Thyroid gland (tissue), 4 donors: ENCODE results near the gene XCL1. TPM values are rescaled to one million over a fixed set of nuclear protein-coding genes. Genes with fewer than 3 reads are reported as not detected.
A peak's percentile ranks its signal among the peaks of the same experiment; 100 is the strongest.

Experiments used
- DNase-seq, 2 donors: peaks; one replicate each; pipeline ENCODE4 v3.0.0-alpha.2; 2019
- H3K27ac ChIP-seq, 3 donors: fragments of 200-600 bp; sonication (generic); 1 replicate in 2 of 3; 2 replicates in 1 of 3; pipeline ENCODE4 v1.5.1; 2016 to 2019; ENCODE audit warnings: mild to moderate bottlenecking in 1 of 3, moderate library complexity in 1 of 3
- H3K27me3 ChIP-seq: fragments of 200-600 bp; sonication (generic); one replicate; pipeline ENCODE4 v1.5.1; 2019
- H3K36me3 ChIP-seq, 2 donors: fragments of 200-600 bp; sonication (generic); one replicate each; pipeline ENCODE4 v1.5.1; 2016 to 2019
- H3K4me1 ChIP-seq, 2 donors: fragments of 200-600 bp; sonication (generic); one replicate each; pipeline ENCODE4 v1.5.1; 2017 to 2019
- H3K4me3 ChIP-seq, 3 donors: fragments of 200-600 bp; sonication (generic); replicated peaks in 1 of 3; 1 replicate in 2 of 3; 2 replicates in 1 of 3; pipeline ENCODE4 v1.5.1; 2016; ENCODE audit warnings: mild to moderate bottlenecking in 1 of 3
- H3K9me3 ChIP-seq: fragments of 200-600 bp; sonication (generic); one replicate; pipeline ENCODE4 v1.5.1; 2017
- CTCF ChIP-seq, 6 experiments: fragments of 200-600 bp in 3 of 6; fragments of 450-650 bp in 3 of 6; sonication (generic) in 3 of 6; IDR thresholded peaks; one replicate each; pipeline ENCODE4 v1.5.1; 2016 to 2019; ENCODE audit warnings: antibody characterized with exemption in 6 of 6, mild to moderate bottlenecking in 2 of 6, inconsistent platforms in 1 of 6, moderate library complexity in 1 of 6
- POLR2A ChIP-seq, 2 donors: fragments of 450-650 bp; IDR thresholded peaks; one replicate each; pipeline ENCODE4 v1.6.1; 2017; ENCODE audit warnings: antibody characterized with exemption in 2 of 2, mild to moderate bottlenecking in 2 of 2, moderate library complexity in 1 of 2
- WGBS, 2 donors: methylation state at CpG; one replicate each; pipeline ENCODE4 v1.1.5; 2017; 5-methylcytosine and 5-hydroxymethylcytosine counted together
- intact Hi-C: fragments of 100-400 bp; cut with DNase I; formaldehyde crosslinking; loops from one replicate; pipeline ENCODE4 v1.15.1; 2023
- total RNA-seq, 4 donors: library from RNA; depleted of rRNA; stranded (reverse); fragments of >200 nt; gene quantifications; one replicate each; pipeline ENCODE4 v1.2.3, GENCODE V29; 2016

Gene XCL1
- total RNA-seq, 4 donors from 2014 or later = 0.81 TPM; not detected in 3

- TF ChIP-seq CTCF (IDR thresholded peaks at IDR 0.05) (no peak), POLR2A (IDR thresholded peaks at IDR 0.05) (no peak)
- Histone ChIP-seq H3K27me3 (no peaks in the 10 kb centered on the region), H3K4me3 (no peak overlapping the region), H3K4me1 (peaks cover 7 to 18% of the 10 kb centered on the region in 2 donors), H3K36me3 (no peaks in the 10 kb centered on the region), H3K27ac (peak overlapping the region in 1 of 3 donors; percentile 69), H3K9me3 (no peaks in the 10 kb centered on the region)
- intact Hi-C loops = no loop called here
- DNase-seq = no peak
- 81 to 88% methylated on average over 4 of the region's 4 CpGs for WGBS, 2 donors
Measured at GRCh38 chr1:168581817-168582572, 5.6 kb downstream of the XCL1 start.

- Histone ChIP-seq H3K4me3 (no peak overlapping the region), H3K9me3 (no peaks in the 10 kb centered on the region), H3K36me3 (no peaks in the 10 kb centered on the region), H3K27me3 (no peaks in the 10 kb centered on the region), H3K4me1 (peaks cover 7 to 18% of the 10 kb centered on the region in 2 donors), H3K27ac (peak overlapping the region; percentile 7 to 69 (median 64))
- TF ChIP-seq CTCF (IDR thresholded peaks at IDR 0.05) (no peak), POLR2A (IDR thresholded peaks at IDR 0.05) (no peak)
- intact Hi-C loops = no loop called here
- peak in 1 of 2 donors; percentile 35 for DNase-seq
- 45 to 53% methylated on average over 6 of the region's 6 CpGs for WGBS, 2 donors
Measured at GRCh38 chr1:168582688-168583336, 6.4 kb downstream of the XCL1 start.

- peak; percentile 53 to 74 for DNase-seq
- TF ChIP-seq POLR2A (IDR thresholded peaks at IDR 0.05) (no peak), CTCF (IDR thresholded peaks at IDR 0.05) (no peak)
- intact Hi-C loops = no loop called here
- no peaks in the 10 kb centered on the region for H3K36me3 ChIP-seq
- WGBS, 2 donors = 46 to 51% methylated on average over 6 of the region's 6 CpGs
- peak overlapping the region; percentile 7 to 69 (median 64) for H3K27ac ChIP-seq
- H3K9me3 ChIP-seq = no peaks in the 10 kb centered on the region
- H3K27me3 ChIP-seq = no peaks in the 10 kb centered on the region
- H3K4me1 ChIP-seq = peaks cover 7 to 18% of the 10 kb centered on the region in 2 donors
- no peak overlapping the region for H3K4me3 ChIP-seq
Measured at GRCh38 chr1:168583571-168583970, 7.2 kb downstream of the XCL1 start.

GRCh38 chr1:168585191-168585590, 8.8 kb downstream of the XCL1 start:
- Histone ChIP-seq H3K27ac (no peak overlapping the region), H3K4me3 (no peak overlapping the region), H3K4me1 (peaks cover 7 to 18% of the 10 kb centered on the region in 2 donors), H3K36me3 (no peaks in the 10 kb centered on the region), H3K27me3 (no peaks in the 10 kb centered on the region), H3K9me3 (no peaks in the 10 kb centered on the region)
- WGBS, 2 donors = 72 to 85% methylated on average over 3 of the region's 3 CpGs
- TF ChIP-seq POLR2A (IDR thresholded peaks at IDR 0.05) (no peak), CTCF (IDR thresholded peaks at IDR 0.05) (no peak)
- intact Hi-C loops = no loop called here
- DNase-seq = no peak

GRCh38 chr1:168585937-168586336, 9.5 kb downstream of the XCL1 start:
- TF ChIP-seq POLR2A (IDR thresholded peaks at IDR 0.05) = no peak
- TF ChIP-seq CTCF (IDR thresholded peaks at IDR 0.05) = no peak
- intact Hi-C loops = no loop called here
- peaks cover 7 to 18% of the 10 kb centered on the region in 2 donors for H3K4me1 ChIP-seq
- H3K36me3 ChIP-seq = no peaks in the 10 kb centered on the region
- no peaks in the 10 kb centered on the region for H3K9me3 ChIP-seq
- no peak overlapping the region for H3K27ac ChIP-seq
- no peak overlapping the region for H3K4me3 ChIP-seq
- H3K27me3 ChIP-seq = no peaks in the 10 kb centered on the region
- DNase-seq = no peak
- 98 to 100% methylated on average over 1 of the region's 1 CpG for WGBS, 2 donors
